ENCODE results near the gene CYCS.
"Not testable (repeated sequence)": the region's sequence is repeated elsewhere in the genome, so short reads cannot be mapped to it uniquely, and the experiment has no call there.

The CYCS gene

DNA sequence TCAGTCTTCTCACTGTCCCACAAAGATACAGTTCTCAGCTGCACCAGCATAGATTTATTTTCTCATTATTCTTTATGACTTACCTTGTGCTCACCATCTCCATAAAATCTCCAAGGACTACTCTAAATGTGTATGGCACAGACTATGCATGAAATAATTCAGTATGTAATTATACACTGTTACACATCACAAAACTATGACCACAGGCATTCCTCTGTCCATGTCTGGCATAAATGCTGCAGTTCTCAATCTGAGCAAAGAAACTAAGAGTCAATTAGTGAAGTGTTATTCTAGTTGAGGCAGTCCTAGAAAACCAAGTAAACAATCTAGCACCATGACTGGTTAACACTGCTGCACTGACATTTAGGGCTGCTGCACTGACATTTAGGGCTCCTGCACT is 2.7 kb downstream of the CYCS start:
- intact Hi-C loops (cut with DNase I) = no loop called here
- no peak for DNase-seq

DNA sequence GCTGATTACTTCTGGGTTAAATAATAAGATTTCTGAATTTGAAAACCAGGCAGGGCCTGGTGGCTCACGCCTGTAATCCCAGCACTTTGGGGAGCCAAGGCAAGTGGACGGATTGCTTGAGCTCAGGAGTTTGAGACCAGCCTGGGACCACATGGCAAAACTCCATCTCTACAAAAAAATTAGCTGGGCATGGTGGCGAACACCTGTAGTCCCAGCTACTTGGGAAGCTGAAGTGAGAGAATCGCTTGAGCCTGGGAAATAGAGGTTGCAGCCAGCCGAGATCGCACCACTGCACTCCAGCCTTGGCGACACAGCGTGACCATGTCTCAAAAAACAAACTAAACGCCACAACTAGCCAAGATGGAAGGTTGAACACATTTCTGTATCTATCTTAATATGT is 3.5 kb downstream of the CYCS start:
- DNase-seq = no peak
- intact Hi-C loops (cut with DNase I) = no loop called here

DNA sequence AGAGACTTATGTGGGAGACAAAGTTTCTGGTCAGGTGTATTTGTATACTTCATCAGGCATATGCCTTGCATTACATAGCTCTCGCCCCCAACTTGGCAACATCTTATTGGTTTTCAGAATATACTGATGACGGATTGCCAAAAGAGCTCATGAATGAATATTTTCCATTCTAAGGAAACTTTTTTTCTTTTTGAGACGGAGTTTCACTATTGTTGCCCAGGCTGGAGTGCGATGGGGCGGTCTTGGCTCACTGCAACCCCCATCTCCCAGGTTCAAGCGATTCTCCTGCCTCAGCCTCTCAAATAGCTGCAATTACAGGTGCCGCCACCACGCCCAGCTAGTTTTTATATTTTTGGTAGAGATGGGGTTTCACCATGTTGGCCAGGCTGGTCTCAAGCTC is 6.0 kb downstream of the CYCS start:
- no peak for DNase-seq
- intact Hi-C loops (cut with DNase I) = no loop called here

DNA sequence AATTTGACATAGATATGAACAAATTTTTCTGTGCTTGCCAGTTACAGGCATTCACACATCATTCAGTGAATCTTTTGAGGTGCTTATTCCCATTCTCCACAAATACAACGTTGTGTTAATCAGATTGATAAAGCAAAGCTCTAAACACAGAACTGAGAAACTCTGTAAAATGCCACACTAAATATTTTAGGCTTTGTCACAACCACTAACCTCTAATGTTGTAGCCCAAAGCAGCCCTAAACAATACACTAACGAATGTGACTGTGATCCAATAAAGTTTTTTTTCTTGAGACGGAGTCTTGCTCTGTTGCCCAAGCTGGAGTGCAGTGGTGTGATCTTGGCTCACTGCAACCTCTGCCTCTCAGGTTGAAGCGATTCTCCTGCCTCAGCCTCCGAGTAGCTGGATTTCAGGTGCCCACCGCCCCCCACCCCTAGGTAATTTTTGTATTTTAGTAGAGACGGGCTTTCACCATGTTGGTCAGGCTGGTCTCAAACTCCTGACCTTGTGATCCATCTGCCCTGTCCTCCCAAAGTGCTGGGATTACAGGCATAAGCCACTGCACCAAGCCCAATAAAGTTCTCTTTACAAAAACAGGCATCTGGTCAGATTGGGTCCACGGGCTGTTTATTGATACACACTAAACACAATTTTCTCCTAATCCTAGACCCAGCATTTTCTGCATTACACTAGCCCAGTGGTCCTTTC is 6.9 kb downstream of the CYCS start:
- DNase-seq = no peak
- intact Hi-C loops (cut with DNase I) = no loop called here

DNA sequence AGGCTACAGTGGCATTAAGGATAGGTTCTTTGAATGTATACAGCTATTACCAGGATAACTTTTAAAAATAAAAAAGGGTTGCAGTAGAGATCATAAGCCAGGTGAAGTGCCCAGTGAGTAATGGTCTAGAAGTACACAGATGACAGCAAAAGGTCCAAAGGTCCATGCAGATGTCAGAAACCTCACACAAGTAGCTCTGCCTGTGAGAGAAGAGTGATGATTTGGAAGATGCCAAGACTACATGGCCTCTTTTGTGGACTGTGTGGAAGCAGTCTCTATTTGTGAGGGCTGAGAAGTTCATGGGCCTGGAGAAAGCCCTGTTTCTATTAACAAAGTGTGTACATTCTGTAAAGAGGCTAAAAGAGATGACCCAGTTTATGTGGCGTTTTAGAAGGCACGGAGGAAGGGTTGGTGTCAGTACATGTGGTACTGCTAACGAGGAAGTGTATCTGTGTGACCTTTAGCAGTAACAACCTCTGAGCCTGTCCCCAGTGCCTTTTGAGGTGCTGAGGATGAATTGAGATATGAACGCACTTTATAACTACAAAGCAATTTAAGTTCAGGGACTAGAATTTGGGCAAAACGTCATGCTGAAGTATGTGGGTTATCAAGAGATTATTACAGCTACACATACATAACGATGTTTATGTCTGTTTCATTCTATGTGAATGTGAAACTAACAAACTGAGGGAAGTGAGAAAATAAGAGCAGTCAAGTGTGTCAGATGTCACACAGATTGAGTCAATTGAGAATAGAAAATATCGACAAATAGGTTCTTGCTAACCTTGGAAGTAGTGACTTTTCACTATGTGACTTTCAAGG is 7.6 kb downstream of the CYCS start:
- intact Hi-C loops (cut with DNase I) = no loop called here
- DNase-seq = no peak

DNA sequence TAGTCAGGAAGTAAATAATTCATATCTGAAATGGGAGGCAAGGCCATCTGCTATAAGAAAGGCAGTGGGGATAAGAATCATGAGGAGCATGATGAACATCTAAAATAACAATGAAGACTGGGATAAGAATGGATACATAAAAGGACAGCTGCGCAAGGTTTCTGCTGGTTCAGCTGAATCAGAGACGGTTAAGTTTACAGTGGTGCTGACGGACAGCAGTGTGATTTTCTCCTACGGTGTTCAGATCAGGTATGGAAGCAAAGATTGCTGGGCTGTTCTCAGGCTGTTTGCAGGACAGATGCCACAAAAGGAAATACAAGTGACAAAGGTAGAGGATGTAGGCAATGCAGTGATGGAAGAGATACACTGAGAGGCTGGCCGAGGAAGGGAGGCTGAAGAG is 8.4 kb downstream of the CYCS start:
- intact Hi-C loops (cut with DNase I) = no loop called here
- no peak for DNase-seq

DNA sequence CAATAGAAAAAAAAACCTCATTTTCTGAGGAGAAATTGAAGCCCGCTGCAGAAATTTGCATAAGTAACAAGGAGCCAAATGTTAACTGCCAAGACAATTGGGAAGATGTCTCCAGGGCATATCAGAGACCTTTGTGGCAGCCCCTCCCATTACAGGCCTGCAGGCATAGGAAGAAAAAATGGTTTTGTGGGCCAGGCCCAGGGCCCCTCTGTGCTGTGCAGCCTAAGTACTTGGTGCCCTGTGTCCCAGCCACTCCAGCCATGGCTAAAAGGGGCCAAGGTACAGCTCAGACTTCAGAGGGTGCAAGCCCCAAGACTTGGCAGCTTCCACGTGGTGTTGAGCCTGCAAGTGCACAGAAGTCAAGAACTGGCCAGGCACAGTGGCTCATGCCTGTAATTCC is 14.5 kb downstream of the CYCS start:
- intact Hi-C loops (cut with DNase I); DNase-seq: not testable (repeated sequence)

DNA sequence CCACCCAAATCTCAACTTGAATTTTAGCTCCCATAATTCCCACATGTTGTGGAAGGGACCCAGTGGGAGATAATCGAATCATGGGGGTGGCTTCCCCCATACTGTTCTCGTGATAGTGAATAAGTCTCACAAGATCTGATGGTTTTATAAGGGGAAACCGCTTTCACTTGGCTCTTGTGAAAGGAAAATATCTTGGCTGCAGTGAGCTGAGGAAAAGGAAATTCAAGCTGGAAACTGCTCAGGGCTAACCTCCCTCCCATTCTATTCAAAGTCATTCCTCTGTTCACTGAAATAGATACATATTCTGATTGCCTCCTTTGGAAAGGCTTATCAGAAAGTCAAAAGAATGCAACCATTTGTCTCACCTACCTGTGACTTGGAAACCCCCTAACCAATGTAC is 15.8 kb downstream of the CYCS start:
- DNase-seq = no peak
- intact Hi-C loops (cut with DNase I) = no loop called here

DNA sequence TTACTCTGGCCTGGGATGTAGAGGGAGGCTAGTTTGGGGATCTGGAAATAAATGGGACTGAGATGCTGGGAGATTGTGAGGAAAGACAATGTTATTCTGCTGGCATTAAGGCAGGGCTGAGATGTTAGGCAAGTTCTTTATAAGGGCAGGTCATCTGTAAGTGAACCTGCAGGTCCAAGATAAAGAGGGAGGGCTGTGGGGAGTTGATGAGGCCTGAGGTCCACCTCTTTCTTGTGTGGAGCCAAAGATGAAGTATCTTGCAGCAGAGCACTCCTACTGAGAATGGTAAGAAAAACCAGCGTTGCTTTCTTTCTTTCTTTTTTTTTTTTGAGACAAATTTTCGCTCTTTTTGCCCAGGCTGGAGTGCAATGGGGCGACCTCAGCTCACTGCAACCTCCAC is 19.1 kb downstream of the CYCS start:
- DNase-seq = no peak
- intact Hi-C loops (cut with DNase I) = no loop called here

DNA sequence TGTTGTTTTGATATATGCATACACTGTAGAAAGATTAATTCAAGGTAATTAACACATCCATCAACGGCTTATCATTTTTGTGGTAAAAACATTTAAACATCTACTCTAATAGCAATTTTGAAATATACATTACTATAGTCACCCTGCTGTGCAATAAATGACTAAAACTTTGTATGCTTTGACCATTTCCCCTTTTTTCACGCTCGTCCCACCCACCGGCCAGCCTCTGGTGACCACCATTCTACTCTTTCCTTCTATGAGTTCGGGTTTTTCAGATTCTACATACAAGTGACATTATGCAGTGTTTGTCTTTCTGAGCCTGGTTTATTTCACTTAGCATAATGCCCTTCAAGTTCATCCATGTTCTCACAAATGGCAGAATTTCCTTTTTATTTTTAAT is 21.3 kb downstream of the CYCS start:
- intact Hi-C loops (cut with DNase I) = no loop called here
- no peak for DNase-seq

DNA sequence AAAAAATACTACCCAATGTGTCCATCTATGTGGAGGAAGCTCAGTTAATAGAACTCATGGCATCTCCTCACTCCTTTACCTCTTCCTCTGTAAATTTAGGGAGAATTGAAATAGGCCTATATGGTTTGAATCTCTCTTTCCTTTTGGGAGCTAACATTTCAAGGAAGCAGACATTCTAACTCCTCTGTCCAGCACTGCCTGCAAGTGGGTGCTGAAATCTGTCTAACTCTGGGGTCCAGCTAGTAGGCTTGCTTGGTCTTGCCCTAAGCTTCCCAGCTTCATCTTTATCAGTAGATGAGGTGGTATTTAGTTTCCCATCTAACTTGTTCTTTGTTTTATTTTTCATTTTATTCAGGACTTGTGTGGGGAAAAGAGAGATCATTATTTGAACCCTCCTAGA is 23.2 kb downstream of the CYCS start:
- no peak for DNase-seq
- intact Hi-C loops (cut with DNase I) = no loop called here

DNA sequence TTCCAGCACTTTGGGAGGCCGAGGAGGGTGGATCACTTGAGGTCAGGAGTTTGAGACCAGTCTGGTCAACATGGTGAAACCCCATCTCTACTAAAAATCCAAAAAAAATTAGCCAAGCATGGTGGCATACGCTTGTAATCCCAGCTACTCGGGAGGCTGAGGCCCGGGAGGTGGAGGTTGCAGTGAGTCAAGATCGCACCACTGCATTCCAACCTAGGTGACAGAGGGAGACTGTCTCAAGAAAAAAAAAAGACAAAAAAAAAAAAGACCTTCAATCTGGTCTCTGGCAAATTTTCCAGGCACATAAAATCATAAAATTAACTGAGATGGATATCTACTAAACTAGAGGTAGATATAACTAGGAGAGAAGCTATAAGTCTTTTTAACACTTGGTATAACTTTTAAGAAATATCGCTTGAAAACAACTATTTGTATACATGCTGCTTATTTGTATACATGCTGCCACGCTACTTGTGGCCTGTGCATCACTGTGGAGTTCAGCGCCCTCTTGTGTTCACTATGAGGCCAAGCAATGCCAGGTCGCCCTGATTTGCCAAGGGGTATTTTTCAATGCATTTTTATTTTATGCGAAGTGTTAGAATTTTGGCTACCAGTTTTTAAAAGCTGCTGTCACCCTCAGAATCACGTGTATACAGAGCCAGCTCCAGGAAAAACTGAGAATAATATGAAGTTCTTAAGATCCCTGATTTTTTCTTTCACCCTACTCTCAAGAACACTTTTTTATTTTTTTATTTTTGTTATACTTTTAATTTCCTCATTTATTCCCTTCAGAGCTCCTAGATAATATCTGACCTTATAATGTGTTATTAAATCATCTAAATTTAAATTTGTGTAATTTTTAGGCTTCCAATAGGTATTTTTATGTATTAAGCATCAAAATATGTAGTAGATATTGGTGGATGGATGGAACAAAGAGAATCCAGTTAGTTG is 26.7 kb downstream of the CYCS start:
- intact Hi-C loops (cut with DNase I) = no loop called here
- peak; percentile 17 to 81 (median 59) for DNase-seq

DNA sequence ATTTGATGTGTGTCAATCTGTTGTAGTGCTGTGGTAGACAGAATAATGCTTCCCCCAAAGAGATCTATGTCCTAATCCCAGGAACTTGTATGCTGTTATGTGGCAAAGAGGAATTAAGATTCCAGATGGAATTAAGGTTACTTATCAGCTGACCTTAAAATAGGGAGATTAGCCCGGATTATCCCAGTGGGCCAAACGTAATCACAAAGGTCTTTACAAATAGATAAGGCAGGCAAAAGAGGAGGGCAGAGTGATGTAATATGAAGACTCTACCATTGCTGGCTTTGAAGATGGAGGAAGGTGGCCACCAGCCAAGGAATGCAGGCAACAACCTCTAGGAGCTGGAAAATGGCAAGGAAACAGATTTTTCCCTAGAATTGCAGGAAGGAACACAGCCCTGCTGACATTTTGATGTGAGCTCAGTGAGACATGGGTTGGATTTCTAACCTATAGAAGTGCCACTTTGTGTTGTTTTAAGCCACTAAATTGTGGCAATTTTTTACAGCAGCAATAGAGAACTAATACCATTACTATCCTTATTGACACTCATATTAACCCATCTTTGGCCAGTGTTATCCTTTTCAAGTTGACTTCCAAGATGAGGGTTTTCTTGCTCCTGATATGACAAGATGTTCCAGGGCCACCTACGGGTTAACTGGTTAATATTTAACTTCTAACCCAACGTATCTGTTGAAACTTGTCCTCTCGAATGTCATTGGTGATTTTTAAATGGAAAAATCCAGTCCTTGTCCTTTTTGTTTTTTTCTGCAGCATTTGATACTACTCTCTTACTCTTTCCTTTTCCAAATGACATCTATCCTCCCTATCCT is 29.3 kb downstream of the CYCS start:
- no peak for DNase-seq
- intact Hi-C loops (cut with DNase I) = no loop called here

DNA sequence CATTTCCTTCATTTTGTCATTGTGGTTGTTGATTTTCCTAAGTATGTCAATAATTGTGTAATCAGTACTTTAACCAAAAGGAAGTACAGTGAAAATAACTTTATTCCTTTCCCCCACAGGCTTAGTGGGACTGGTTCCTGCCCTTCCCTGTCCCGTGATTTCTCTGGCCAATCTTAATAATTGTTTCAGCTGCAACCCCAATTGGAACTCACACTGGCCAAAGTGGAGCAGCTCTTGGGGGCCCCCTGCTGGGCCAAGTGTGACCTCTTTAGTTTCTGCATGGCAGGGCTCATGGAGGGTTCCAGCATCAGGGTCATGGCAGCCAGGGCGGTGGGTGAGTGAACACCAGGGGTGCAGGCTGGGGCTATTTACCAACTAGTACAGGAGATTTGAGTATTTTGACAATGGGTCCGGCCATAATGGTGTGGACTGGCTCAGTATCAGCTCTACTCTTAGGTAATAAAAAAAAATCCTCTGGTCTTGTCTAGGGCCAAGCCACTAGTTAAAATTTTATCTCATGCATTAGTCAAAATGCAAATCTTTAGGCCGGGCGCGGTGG is 31.7 kb downstream of the CYCS start:
- peak; percentile 20 to 83 (median 60) for DNase-seq
- intact Hi-C loops (cut with DNase I) = no loop called here

DNA sequence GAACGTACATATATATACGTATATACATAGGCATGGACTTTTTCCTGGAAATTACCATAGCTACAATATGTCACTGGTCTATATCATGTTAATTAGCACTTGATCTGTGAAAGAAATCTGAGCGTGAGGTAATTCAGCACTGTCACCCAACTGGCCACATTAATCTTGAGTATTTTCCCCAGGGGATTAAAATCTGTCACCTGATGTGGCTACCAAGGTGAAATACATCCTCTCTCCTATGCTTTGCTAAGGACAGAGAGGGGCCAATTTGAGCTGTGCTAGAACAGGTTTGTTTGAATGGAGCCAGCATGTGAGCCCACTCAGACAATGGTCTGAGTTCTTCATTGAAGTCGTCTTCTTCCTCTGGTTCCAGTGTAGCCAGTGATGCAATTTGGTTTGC is 33.3 kb downstream of the CYCS start:
- intact Hi-C loops (cut with DNase I) = no loop called here
- DNase-seq = no peak

DNA sequence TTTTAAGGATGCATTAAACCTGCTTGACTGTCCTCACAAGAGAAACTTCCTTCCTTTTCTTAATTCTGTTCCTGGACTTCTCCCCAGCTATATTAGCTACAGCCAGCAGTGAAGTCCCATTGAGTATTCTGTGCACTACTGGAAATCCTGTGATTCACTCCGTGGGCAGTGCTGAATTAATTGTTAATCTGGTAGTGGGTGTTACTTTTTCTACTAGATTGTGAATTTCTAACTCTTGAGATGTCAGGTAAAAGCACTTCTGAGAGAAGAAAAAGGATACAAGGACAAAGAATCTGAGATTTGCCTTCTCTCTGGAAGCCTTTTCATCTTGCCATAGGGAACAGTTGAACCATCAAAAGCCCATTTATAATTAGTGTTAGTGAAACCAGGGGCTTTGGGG is 33.9 kb downstream of the CYCS start:
- intact Hi-C loops (cut with DNase I) = no loop called here
- DNase-seq = peak in 21 of 42 donors; percentile 6 to 78 (median 35)

DNA sequence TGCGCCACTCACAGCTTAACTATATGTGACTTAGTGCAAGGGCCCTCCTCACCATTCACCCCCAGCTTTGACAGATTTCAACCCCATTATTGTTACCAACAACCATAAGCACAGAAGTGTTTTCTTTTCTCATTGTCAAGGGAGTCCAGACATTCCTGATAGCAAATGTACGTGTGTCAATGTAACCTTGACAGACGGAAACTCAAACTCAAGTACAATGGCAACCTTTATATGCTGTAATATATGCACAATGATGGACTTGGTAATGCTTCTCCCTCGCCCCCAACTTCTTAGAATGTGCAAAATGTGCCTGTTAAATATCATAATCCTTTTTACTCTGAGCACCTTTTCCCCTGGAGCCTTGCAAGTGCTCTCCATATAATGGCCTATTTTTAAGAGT is 34.7 kb downstream of the CYCS start:
- no peak for DNase-seq
- intact Hi-C loops (cut with DNase I) = no loop called here

DNA sequence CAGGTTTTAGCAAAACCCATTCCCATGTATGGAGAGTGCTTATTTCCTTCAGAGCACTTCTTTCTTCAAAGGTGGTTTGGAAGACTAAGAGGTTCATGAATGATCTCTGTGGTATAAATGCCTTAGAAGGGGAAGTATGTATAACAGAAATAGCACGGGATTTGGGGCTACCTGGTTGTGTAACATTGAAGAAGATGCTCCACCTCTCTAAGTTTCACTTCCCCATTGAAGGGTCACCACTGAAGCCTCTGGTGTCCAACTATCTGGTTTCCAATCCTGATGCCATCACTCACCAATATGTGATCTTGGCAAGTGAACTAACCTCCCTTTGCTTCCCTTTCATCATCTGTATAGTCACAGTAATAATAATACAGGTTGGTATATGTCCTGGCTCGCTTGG is 37.2 kb downstream of the CYCS start:
- intact Hi-C loops (cut with DNase I) = no loop called here

DNA sequence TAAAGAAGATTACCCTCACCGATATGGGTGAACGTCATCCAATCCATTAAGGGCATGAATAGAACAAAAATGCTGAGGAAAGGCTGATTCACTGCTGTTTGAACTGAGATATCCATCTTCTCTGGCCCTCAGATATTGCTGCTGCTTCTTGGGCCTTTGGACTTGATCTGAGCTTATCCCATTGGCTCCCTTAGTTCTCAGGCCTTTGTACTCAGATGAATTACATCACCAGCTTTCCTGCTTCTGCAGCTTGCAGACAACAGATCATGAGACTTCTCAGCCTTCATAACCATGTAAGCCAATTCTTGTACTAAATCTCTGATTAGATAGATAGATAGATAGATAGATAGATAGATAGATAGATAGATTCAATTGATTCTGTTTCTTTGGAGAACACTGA is 40.2 kb downstream of the CYCS start:
- no peak for DNase-seq
- intact Hi-C loops (cut with DNase I) = no loop called here

More for the DNA sequence above, 37.2 kb downstream of the CYCS start:
- DNase-seq = no peak
